DND-41 (cell line): ENCODE results near the gene OR51A2.

ENCODE experiments used
- EZH2 ChIP-seq: IDR thresholded peaks from 3 replicates; pipeline ENCODE4 v1.6.1; 2012; ENCODE audit warnings: borderline replicate concordance, low read depth, mild to moderate bottlenecking, moderate library complexity, low read length, inconsistent platforms; ENCODE audit not compliant: severe bottlenecking
- TF ChIP-seq, protein P1 (sequence below): IDR thresholded peaks from 2 replicates; pipeline ENCODE4 v1.5.1; 2012; ENCODE audit warnings: borderline replicate concordance, low read length, moderate library complexity, mild to moderate bottlenecking; ENCODE audit not compliant: poor library complexity, severe bottlenecking; ENCODE audit errors: extremely low read depth

DNA sequence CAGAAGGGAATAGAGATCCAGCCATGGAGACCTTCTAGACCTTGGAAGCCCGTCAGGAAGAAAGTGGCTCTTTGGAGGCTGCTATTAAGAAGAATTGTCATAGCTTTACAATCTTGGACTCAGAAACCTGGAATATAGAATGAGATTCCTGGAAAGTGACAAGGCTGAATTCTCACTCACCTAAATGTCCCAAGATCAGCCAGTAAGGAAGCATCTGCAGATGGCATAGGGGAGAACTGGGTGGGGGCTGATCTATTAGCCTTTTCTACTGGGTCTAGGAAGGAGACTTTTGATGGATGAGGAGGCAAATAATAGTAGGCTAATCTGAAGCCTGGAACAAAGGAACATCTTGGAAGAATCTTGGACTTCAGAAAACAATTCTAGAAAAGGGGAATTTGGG is 31.3 kb downstream of the OR51A2 start, which contains the start of gene OR51G1:
- TF ChIP-seq, protein P1, sequence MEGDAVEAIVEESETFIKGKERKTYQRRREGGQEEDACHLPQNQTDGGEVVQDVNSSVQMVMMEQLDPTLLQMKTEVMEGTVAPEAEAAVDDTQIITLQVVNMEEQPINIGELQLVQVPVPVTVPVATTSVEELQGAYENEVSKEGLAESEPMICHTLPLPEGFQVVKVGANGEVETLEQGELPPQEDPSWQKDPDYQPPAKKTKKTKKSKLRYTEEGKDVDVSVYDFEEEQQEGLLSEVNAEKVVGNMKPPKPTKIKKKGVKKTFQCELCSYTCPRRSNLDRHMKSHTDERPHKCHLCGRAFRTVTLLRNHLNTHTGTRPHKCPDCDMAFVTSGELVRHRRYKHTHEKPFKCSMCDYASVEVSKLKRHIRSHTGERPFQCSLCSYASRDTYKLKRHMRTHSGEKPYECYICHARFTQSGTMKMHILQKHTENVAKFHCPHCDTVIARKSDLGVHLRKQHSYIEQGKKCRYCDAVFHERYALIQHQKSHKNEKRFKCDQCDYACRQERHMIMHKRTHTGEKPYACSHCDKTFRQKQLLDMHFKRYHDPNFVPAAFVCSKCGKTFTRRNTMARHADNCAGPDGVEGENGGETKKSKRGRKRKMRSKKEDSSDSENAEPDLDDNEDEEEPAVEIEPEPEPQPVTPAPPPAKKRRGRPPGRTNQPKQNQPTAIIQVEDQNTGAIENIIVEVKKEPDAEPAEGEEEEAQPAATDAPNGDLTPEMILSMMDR: no peak
- no peak for TF ChIP-seq EZH2
